K562 (cell line): ENCODE data around the gene CD52. TPM values are rescaled to one million over a fixed set of nuclear protein-coding genes. Genes with fewer than 3 reads are reported as not detected.
A peak's percentile ranks its signal among the peaks of the same experiment; 100 is the strongest.

Source experiments
- ARID1B ChIP-seq: fragments of 450-650 bp; IDR thresholded peaks from 2 replicates; pipeline ENCODE4 v1.6.1; 2016; ENCODE audit warnings: antibody characterized with exemption, mild to moderate bottlenecking, inconsistent platforms
- KAT2B ChIP-seq: IDR thresholded peaks from one replicate; pipeline ENCODE4 v1.6.1; 2012; ENCODE audit warnings: low read depth, mild to moderate bottlenecking, control low read depth, inconsistent platforms, low read length, moderate library complexity
- MCM5 ChIP-seq: fragments of 450-650 bp; IDR thresholded peaks from 2 replicates; pipeline ENCODE4 v1.6.1; 2016; ENCODE audit warnings: low read depth
- MEF2D ChIP-seq: conservative IDR thresholded peaks from 2 replicates; pipeline ENCODE4 v1.6.1; 2016; ENCODE audit warnings: low read depth, missing genetic modification characterization, missing compliant biosample characterization
- MGA ChIP-seq: fragments of 450-650 bp; IDR thresholded peaks from 2 replicates; pipeline ENCODE4 v1.6.1; 2016; ENCODE audit warnings: mild to moderate bottlenecking, moderate library complexity
- MTA1 ChIP-seq: fragments of 450-650 bp; IDR thresholded peaks from 2 replicates; pipeline ENCODE4 v1.6.1; 2017; ENCODE audit warnings: borderline replicate concordance
- SAFB2 ChIP-seq: fragments of 200-400 bp; formaldehyde crosslinking; IDR thresholded peaks from 2 replicates; pipeline ENCODE4 v1.6.1; 2018; ENCODE audit warnings: borderline replicate concordance, low read length, low read depth, moderate library complexity; ENCODE audit not compliant: severe bottlenecking
- SMC3 ChIP-seq: conservative IDR thresholded peaks from 2 replicates; pipeline ENCODE4 v1.6.1; 2011; ENCODE audit warnings: low read depth, low read length, improper control_type of control experiment; ENCODE audit not compliant: insufficient read depth
- THRAP3 ChIP-seq: fragments of 450-650 bp; IDR thresholded peaks from 2 replicates; pipeline ENCODE4 v1.6.1; 2016; ENCODE audit warnings: mild to moderate bottlenecking, inconsistent platforms, borderline replicate concordance
- ZNF165 ChIP-seq: fragments of 250-450 bp; sonication (Bioruptor Pico); IDR thresholded peaks from 2 replicates; pipeline ENCODE4 v1.4.0; 2020; ENCODE audit warnings: borderline replicate concordance
- ZNF175 ChIP-seq: fragments of 200-800 bp; sonication (Bioruptor generic); IDR thresholded peaks from 2 replicates; pipeline ENCODE4 v1.6.1; 2016; ENCODE audit warnings: low read depth, mild to moderate bottlenecking, missing genetic modification characterization, missing compliant biosample characterization
- polyA plus RNA-seq, 8 experiments: library from polyadenylated mRNA; depleted of rRNA in 4 of 8; stranded (reverse) in 5 of 8; unstranded in 3 of 8; fragments of >200 nt; fragmentation: Nextera tagmentation in 2 of 8; fragmentation: Illumina TruSeq in 1 of 8; extraction: Ambion mirVana in 2 of 8; extraction: Trizol in 1 of 8; gene quantifications; 2 replicates each; pipeline versions ENCODE4 v1.2.1 to v1.2.3, GENCODE V29; 2011 to 2014; ENCODE audit warnings: inconsistent platforms in 1 of 8, missing spikeins in 1 of 8
- total RNA-seq, 7 experiments: library from RNA; depleted of rRNA in 6 of 7; stranded (reverse); fragments of >200 nt in 6 of 7; fragmentation: Illumina TruSeq in 2 of 7; extraction: Trizol in 2 of 7; gene quantifications; 2 replicates each; pipeline versions ENCODE4 v1.2.1 to v1.2.3, GENCODE V29; 2011 to 2021; ENCODE audit warnings: low replicate concordance in 1 of 7
- TF ChIP-seq, protein P1 (sequence below): fragments of 450-650 bp; conservative IDR thresholded peaks from 2 replicates; pipeline ENCODE4 v1.6.1; 2016; ENCODE audit warnings: missing genetic modification characterization, low read depth, mild to moderate bottlenecking, control low read depth, missing compliant biosample characterization
- TF ChIP-seq, protein P2 (sequence below): fragments of 250-450 bp; sonication (Bioruptor Pico); IDR thresholded peaks from 2 replicates; pipeline ENCODE4 v1.8.0; 2022; ENCODE audit warnings: moderate library complexity, mild to moderate bottlenecking, inconsistent platforms

The CD52 gene
- total and polyA plus RNA-seq, 9 of the 15 experiments (the other 6 are each of a cell fraction or from before 2014, with no cell fraction given): 34.9 to 488 (median 173) TPM

DNA sequence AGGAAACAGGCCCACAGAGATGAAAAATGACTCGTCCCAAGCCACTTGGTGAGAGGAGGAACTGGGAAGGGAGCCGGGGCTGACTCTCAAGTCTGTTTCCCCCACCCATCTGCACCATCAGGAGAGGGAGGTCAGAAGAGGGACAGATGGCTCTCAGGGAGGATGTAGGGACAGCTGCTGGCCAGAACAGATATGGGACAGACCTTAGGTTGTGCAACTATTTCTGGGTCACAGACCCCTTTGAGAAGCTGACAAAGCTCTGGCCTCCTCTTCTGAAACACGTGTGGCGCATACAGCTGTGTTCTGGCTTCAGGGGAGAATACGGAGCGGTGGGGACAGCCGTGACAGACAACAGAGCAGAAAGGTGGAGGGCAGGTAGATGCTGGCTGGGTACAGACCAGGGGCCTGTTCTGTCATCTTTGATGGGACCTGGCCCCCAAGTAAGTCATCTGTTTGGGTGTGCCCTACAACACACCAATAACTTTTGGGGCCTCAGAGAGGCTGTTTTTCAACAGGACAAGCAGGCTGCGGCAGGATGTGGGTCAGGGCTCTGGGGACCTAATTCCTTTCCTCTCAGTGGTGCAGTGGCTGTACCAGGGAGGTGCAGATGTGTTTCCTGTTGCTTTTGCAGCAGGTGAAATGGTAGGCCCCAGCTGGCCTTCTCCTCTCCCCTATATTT lies 30.6 kb upstream of the CD52 start (continued):
- TF ChIP-seq MGA (peak; percentile 92), ZNF175 (CRISPR knock-in tag) (peak; percentile 83; the same call in 1 of the 2 replicates), ZNF165 (CRISPR knock-in tag) (no peak), KAT2B (no peak), MCM5 (no peak), MTA1 (no peak), THRAP3 (no peak), SMC3 (no peak), SAFB2 (no peak), MEF2D (tag) (peak; percentile 75; the same call in 1 of the 2 replicates), ARID1B (peak; percentile 97)
- TF ChIP-seq, protein P1, sequence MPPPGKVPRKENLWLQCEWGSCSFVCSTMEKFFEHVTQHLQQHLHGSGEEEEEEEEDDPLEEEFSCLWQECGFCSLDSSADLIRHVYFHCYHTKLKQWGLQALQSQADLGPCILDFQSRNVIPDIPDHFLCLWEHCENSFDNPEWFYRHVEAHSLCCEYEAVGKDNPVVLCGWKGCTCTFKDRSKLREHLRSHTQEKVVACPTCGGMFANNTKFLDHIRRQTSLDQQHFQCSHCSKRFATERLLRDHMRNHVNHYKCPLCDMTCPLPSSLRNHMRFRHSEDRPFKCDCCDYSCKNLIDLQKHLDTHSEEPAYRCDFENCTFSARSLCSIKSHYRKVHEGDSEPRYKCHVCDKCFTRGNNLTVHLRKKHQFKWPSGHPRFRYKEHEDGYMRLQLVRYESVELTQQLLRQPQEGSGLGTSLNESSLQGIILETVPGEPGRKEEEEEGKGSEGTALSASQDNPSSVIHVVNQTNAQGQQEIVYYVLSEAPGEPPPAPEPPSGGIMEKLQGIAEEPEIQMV: no peak
- TF ChIP-seq, protein P2, sequence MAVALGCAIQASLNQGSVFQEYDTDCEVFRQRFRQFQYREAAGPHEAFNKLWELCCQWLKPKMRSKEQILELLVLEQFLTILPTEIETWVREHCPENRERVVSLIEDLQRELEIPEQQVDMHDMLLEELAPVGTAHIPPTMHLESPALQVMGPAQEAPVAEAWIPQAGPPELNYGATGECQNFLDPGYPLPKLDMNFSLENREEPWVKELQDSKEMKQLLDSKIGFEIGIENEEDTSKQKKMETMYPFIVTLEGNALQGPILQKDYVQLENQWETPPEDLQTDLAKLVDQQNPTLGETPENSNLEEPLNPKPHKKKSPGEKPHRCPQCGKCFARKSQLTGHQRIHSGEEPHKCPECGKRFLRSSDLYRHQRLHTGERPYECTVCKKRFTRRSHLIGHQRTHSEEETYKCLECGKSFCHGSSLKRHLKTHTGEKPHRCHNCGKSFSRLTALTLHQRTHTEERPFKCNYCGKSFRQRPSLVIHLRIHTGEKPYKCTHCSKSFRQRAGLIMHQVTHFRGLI (CRISPR knock-in tag): no peak
